Common myeloid progenitor, CD34-positive (primary cell): ENCODE measurements around the gene PDE1A.

Experiments
- CTCF ChIA-PET: fragments of 350-600 bp; sonication (Branson Sonifier 250); formaldehyde crosslinking; loops from one replicate; lab custom pipeline; 2021; ENCODE audit warnings: antibody characterized with exemption; lab: Charles Lee
- POLR2A ChIA-PET: fragments of 350-600 bp; sonication (Branson Sonifier 250); formaldehyde crosslinking; loops from one replicate; lab custom pipeline; 2021; ENCODE audit warnings: antibody characterized with exemption; lab: Charles Lee
- DNase-seq, 3 donors: peaks; one replicate each; pipeline versions ENCODE4 v3.0.0 to v3.0.0-alpha.2; 2013
- H3K27ac ChIP-seq, 2 experiments: 1 replicate in 1 of 2; 2 replicates in 1 of 2; pipeline ENCODE4 v1.7.0; 2013; ENCODE audit warnings: inconsistent platforms in 2 of 2, low read length in 2 of 2, mild to moderate bottlenecking in 2 of 2, low read depth in 1 of 2, moderate library complexity in 1 of 2; ENCODE audit not compliant: severe bottlenecking in 2 of 2, insufficient read depth in 1 of 2, poor library complexity in 1 of 2
- H3K27me3 ChIP-seq, 5 experiments: replicated peaks in 2 of 5; 1 replicate in 3 of 5; 2 replicates in 2 of 5; pipeline versions ENCODE4 v1.6.1 to v1.7.0; 2013; ENCODE audit warnings: low read length in 4 of 5, mild to moderate bottlenecking in 2 of 5, moderate library complexity in 2 of 5, inconsistent platforms in 1 of 5; ENCODE audit not compliant: insufficient read depth in 5 of 5, control insufficient read depth in 4 of 5
- H3K36me3 ChIP-seq, 4 experiments: 1 replicate in 2 of 4; 2 replicates in 2 of 4; pipeline versions ENCODE4 v1.6.1 to v1.7.0; 2013; ENCODE audit warnings: low read length in 3 of 4, control low read depth in 1 of 4, mild to moderate bottlenecking in 1 of 4; ENCODE audit not compliant: control insufficient read depth in 4 of 4, insufficient read depth in 4 of 4
- H3K4me1 ChIP-seq, 4 experiments: 1 replicate in 3 of 4; 2 replicates in 1 of 4; pipeline versions ENCODE4 v1.6.1 to v1.7.1; 2013; ENCODE audit warnings: low read length in 3 of 4, mild to moderate bottlenecking in 3 of 4, control low read depth in 1 of 4, inconsistent platforms in 1 of 4, moderate library complexity in 1 of 4; ENCODE audit not compliant: control insufficient read depth in 4 of 4, insufficient read depth in 4 of 4; ENCODE audit errors: control extremely low read depth in 1 of 4
- H3K4me3 ChIP-seq, 7 experiments: 1 replicate in 4 of 7; 2 replicates in 3 of 7; pipeline versions ENCODE4 v1.5.1 to v1.7.0; 2013; ENCODE audit warnings: mild to moderate bottlenecking in 7 of 7, low read length in 6 of 7, moderate library complexity in 6 of 7, inconsistent platforms in 2 of 7, low read depth in 2 of 7, control low read depth in 1 of 7; ENCODE audit not compliant: insufficient read depth in 4 of 7, control insufficient read depth in 1 of 7; ENCODE audit errors: extremely low read depth in 1 of 7
- H3K9me3 ChIP-seq, 5 experiments: 1 replicate in 4 of 5; 2 replicates in 1 of 5; pipeline versions ENCODE4 v1.6.1 to v1.7.1; 2013; ENCODE audit warnings: low read length in 4 of 5, mild to moderate bottlenecking in 2 of 5, inconsistent platforms in 1 of 5, low read depth in 1 of 5, moderate library complexity in 1 of 5; ENCODE audit not compliant: control insufficient read depth in 4 of 5, insufficient read depth in 2 of 5; ENCODE audit errors: control extremely low read depth in 1 of 5
- WGBS: methylation state at CpG from one replicate; pipeline ENCODE4 v1.1.5; 2013; ENCODE audit not compliant: insufficient coverage; 5-methylcytosine and 5-hydroxymethylcytosine counted together

PDE1A gene

DNA sequence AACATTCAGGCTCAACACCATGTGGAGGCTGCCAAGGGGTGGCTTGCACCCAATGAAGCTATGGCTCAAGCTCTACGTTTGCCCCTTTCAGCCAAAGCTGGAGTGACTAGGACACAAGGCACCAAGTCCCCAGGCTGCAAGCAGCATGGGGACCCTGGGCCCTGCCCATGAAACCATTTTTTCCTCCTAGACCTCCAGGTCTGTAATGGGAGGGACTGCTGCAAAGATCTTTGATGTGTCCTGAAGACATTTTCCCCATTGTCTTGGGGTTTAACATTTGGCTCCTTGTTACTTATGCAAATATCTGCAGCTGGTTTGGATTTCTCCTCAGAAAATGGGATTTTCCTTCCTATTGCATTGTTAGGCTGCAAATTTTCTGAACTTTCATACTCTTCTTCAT is 51.0 kb downstream of the PDE1A start:
- 88% methylated on average over 1 of the region's 1 CpG for WGBS
- ChIA-PET CTCF (no interaction called here), POLR2A (no interaction called here)
- no peaks in the 10 kb centered on the region for H3K4me1 ChIP-seq
- peaks cover 0 to 10% (median 0%) of the 10 kb centered on the region in 5 experiments for H3K9me3 ChIP-seq
- H3K27me3 ChIP-seq = no peaks in the 10 kb centered on the region
- H3K4me3 ChIP-seq = no peak overlapping the region
- DNase-seq = no peak
- no peaks in the 10 kb centered on the region for H3K36me3 ChIP-seq
- H3K27ac ChIP-seq = no peak overlapping the region

DNA sequence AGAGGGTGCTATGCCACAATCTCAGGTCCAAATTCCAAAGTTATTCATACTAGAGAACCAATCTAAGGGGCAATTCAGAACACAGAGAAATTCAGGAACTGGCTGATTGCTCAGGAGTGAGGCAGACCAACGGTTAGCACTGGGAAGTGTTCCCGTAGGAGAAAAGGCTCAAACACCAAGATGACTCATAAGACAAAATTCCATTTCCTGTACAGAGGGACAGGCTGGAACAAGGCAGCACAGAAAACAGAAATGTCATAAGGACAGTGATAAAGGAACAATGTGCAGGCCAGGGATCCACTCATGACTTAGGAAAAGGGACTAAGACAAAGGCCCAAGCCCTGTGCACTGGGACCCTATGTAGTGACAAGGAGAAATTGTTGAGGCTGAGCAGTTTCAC is 54.2 kb downstream of the PDE1A start:
- Histone ChIP-seq H3K4me3 (no peak overlapping the region), H3K27me3 (no peaks in the 10 kb centered on the region), H3K27ac (no peak overlapping the region), H3K36me3 (no peaks in the 10 kb centered on the region), H3K9me3 (peaks cover 0 to 10% (median 0%) of the 10 kb centered on the region in 5 experiments), H3K4me1 (no peaks in the 10 kb centered on the region)
- ChIA-PET POLR2A (no interaction called here), CTCF (no interaction called here)
- 100% methylated on average over 2 of the region's 2 CpGs for WGBS
- no peak for DNase-seq

DNA sequence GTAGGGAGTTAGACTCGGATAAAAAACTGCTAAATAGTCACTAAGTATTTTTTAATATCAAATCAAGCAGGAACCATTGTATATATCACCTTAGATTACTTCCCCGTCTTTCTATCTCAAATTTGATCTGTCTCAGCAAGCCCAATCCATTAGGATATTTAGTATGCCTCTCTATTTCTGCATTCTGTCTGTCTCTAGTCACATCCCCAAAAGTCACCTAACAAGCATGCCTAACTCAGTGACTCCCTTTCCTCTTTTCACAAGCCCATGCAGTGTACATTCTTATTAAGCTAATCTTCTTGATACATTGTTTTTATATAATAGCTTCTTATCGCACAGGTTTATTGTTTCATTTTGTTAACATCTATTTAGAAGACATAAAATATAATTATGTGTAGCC is 57.8 kb downstream of the PDE1A start:
- CTCF ChIA-PET = no interaction called here
- Histone ChIP-seq H3K4me3 (no peak overlapping the region), H3K36me3 (no peaks in the 10 kb centered on the region), H3K27me3 (no peaks in the 10 kb centered on the region), H3K4me1 (no peaks in the 10 kb centered on the region), H3K27ac (no peak overlapping the region), H3K9me3 (peaks cover 0 to 3% (median 0%) of the 10 kb centered on the region in 5 experiments)
- POLR2A ChIA-PET = no interaction called here
- 91% methylated on average over 1 of the region's 3 CpGs for WGBS
- no peak for DNase-seq

DNA sequence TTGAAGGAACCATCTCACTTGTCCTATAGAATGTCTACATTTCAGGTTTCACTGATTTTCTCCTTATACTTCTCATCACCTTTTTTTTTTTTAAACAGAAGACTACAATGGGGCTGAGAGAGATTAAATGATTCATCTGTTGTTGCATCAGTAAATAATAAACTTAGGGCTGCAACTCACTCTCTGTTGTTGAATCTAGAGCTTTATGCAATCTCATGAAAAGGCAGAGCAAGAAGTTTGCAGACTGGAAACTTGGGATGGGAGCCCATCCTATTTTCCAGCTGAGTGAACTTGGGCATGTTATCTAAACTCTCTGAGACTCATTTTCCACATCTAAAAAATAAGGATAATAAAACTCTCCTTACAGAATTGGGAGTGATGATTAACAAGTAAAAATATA is 58.4 kb downstream of the PDE1A start:
- H3K36me3 ChIP-seq = no peaks in the 10 kb centered on the region
- no peaks in the 10 kb centered on the region for H3K4me1 ChIP-seq
- ChIA-PET CTCF (no interaction called here), POLR2A (no interaction called here)
- H3K27ac ChIP-seq = no peak overlapping the region
- peaks cover 0 to 3% (median 0%) of the 10 kb centered on the region in 5 experiments for H3K9me3 ChIP-seq
- H3K4me3 ChIP-seq = no peak overlapping the region
- no peak for DNase-seq
- no peaks in the 10 kb centered on the region for H3K27me3 ChIP-seq

DNA sequence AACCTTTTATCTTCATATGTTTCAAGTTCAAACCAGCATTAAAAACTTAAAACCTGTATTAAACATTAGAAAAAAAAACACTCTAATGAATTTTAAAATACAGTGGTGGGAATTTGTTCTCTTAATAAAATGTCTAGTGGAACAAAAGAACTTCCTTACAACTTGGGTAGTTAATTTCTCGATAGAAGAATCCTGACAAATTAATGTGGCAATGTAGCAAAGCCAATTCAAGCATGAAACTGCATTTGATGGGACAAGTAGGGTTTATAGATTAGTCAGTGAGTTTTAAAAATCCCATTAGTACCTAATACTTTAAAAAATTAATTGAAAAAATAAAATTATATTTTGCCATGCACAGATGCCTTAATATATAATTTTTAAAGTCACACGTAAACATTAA is 59.4 kb downstream of the PDE1A start:
- CTCF ChIA-PET = no interaction called here
- H3K27ac ChIP-seq = no peak overlapping the region
- no peaks in the 10 kb centered on the region for H3K27me3 ChIP-seq
- no CpG with 5 or more reads among the region's 2 CpGs for WGBS
- no peak for DNase-seq
- no peaks in the 10 kb centered on the region for H3K9me3 ChIP-seq
- no peaks in the 10 kb centered on the region for H3K36me3 ChIP-seq
- no peaks in the 10 kb centered on the region for H3K4me1 ChIP-seq
- POLR2A ChIA-PET = no interaction called here
- no peak overlapping the region for H3K4me3 ChIP-seq

DNA sequence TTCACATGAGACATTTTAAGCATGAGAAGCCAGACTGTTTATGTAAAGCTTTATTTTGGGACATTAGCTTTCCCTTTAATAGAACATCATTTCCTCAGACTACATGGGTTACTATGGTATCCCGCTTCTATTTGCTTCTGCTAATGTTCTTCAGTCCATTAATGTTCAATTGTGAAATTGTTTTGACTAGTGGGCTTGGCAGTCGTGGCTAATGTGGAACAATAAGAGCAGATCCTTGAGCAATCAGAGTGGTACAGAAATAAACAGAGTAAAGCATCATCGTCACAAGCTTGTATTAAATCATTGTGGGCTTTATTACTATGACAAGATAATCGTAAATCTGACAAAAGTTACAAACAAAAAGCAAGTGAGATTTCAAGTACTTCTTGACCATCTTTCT is 60.2 kb downstream of the PDE1A start:
- Histone ChIP-seq H3K4me1 (no peaks in the 10 kb centered on the region), H3K4me3 (no peak overlapping the region), H3K9me3 (no peaks in the 10 kb centered on the region), H3K36me3 (no peaks in the 10 kb centered on the region), H3K27me3 (no peaks in the 10 kb centered on the region), H3K27ac (no peak overlapping the region)
- ChIA-PET CTCF (no interaction called here), POLR2A (no interaction called here)
- no peak for DNase-seq
- 100% methylated on average over 1 of the region's 4 CpGs for WGBS

DNA sequence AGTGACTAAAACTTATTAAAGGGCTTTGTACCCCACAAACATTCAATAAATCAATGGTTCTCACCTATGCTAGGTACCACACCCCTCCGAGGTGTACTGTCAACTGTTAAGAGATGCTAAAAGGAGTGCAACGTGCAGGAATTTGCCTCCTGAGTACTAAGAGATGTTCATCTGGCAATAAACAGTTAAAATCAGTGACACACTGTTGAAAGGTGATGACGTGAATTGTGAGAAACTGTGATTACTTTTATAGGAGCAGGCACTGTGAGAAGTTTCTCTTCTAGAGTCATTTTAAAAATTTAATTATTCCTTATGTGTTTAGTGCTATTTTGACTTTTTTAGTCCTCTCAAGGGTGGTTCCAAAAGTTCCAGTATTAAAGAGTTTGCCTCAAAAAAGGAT is 61.0 kb downstream of the PDE1A start:
- H3K4me1 ChIP-seq = no peaks in the 10 kb centered on the region
- WGBS = 100% methylated on average over 2 of the region's 3 CpGs

More for the DNA sequence above, 61.0 kb downstream of the PDE1A start:
- no peak for DNase-seq
- Histone ChIP-seq H3K4me3 (no peak overlapping the region), H3K27me3 (no peaks in the 10 kb centered on the region), H3K9me3 (no peaks in the 10 kb centered on the region), H3K27ac (no peak overlapping the region), H3K36me3 (no peaks in the 10 kb centered on the region)
- CTCF ChIA-PET = no interaction called here
- POLR2A ChIA-PET = no interaction called here
